Measurements from ENCODE around the gene PHKG2. TPM values are rescaled to one million over a fixed set of nuclear protein-coding genes. Genes with fewer than 3 reads are reported as not detected.

Gene PHKG2
- polyA plus RNA-seq, 2 of the 4 experiments (the other 2 are of a cell fraction), result 28.0 to 37.3 TPM

- ChIA-PET POLR2A (no interaction called here), CTCF (no interaction called here)
- H3K9me3 ChIP-seq, result no peaks in the 10 kb centered on the region
- H3K27ac ChIP-seq, result no peak overlapping the region
- WGBS (ENCODE audit: missing lambda C conversion rate), result 91% methylated on average over 19 of the region's 20 CpGs
- H3K4me1 ChIP-seq, result peaks cover 5% of the 10 kb centered on the region; the same call in 2 of the 3 replicates
- FAIRE-seq (no peak), DNase-seq (ENCODE audit: low read depth in 1 of 2, low spot score in 1 of 2) (no peak), ATAC-seq (peak; percentile 19 to 21; a peak in 1 of 6 replicates)
- TF ChIP-seq EP300 (IDR thresholded peaks at IDR 0.05) (no peak), MAZ (IDR thresholded peaks at IDR 0.05; ENCODE audit: borderline replicate concordance, low read depth, low read length) (no peak), BHLHE40 (IDR thresholded peaks at IDR 0.05; ENCODE audit: low read depth, low read length) (no peak), TP53 (CRISPR knock-in tag; IDR thresholded peaks at IDR 0.05) (no peak), KDM5A (IDR thresholded peaks at IDR 0.05) (no peak), CBX8 (IDR thresholded peaks at IDR 0.05) (no peak), USF2 (IDR thresholded peaks at IDR 0.05) (no peak), POLR2A (IDR thresholded peaks at IDR 0.05; ENCODE audit: low read length) (no peak), FOXS1 (CRISPR knock-in tag; IDR thresholded peaks at IDR 0.05) (no peak), NFE2L2 (conservative IDR thresholded peaks at IDR 0.05; ENCODE audit: low read length) (no peak), RNF2 (IDR thresholded peaks at IDR 0.05; ENCODE audit: borderline replicate concordance, low read depth) (no peak), ZFP36 (IDR thresholded peaks at IDR 0.05; ENCODE audit: borderline replicate concordance, partially characterized antibody) (no peak), CTCF (IDR thresholded peaks at IDR 0.05) (no peak)
- no peak overlapping the region for H3K4me3 ChIP-seq
- no peak overlapping the region for H3K4me2 ChIP-seq
These were observed 7.9 kb downstream of the PHKG2 start for GRCh38 chr16:30755955-30756780.

GRCh38 chr16:30756781-30757100, 8.5 kb downstream of the PHKG2 start:
- TF ChIP-seq NPAS2 (CRISPR knock-in tag; IDR thresholded peaks at IDR 0.05; ENCODE audit: borderline replicate concordance) (no peak), HOXB13 (CRISPR knock-in tag; IDR thresholded peaks at IDR 0.05; ENCODE audit: low read depth) (no peak), CTCF (IDR thresholded peaks at IDR 0.05) (no peak), FOXS1 (CRISPR knock-in tag; IDR thresholded peaks at IDR 0.05) (no peak), CBX2 (IDR thresholded peaks at IDR 0.05; ENCODE audit: borderline replicate concordance, low read depth) (no peak), KDM1A (IDR thresholded peaks at IDR 0.05; ENCODE audit: low read depth) (no peak), EHMT2 (IDR thresholded peaks at IDR 0.05; ENCODE audit: low read depth) (no peak)
- no peak for FAIRE-seq
- Histone ChIP-seq H3K27ac (no peak overlapping the region), H3K4me3 (no peak overlapping the region), H3K4me2 (no peak overlapping the region), H3K9me3 (no peaks in the 10 kb centered on the region), H3K4me1 (peaks cover 6% of the 10 kb centered on the region; the same call in 2 of the 3 replicates)
- 94% methylated on average over 12 of the region's 13 CpGs for WGBS (ENCODE audit: missing lambda C conversion rate)
- no peak for DNase-seq (ENCODE audit: low read depth in 1 of 2, low spot score in 1 of 2)
- ChIA-PET CTCF (no interaction called here), POLR2A (no interaction called here)
- no peak for ATAC-seq

- Histone ChIP-seq H3K9me3 (no peaks in the 10 kb centered on the region), H3K4me2 (no peak overlapping the region), H3K4me1 (peaks cover 6% of the 10 kb centered on the region; the same call in 2 of the 3 replicates), H3K27ac (no peak overlapping the region), H3K4me3 (no peak overlapping the region)
- FAIRE-seq, result no peak
- TF ChIP-seq FOSB (CRISPR knock-in tag; IDR thresholded peaks at IDR 0.05), result no peak
- no peak for TF ChIP-seq RAD21 (conservative IDR thresholded peaks at IDR 0.05 in 1 of 2, IDR thresholded peaks at IDR 0.05 in 1 of 2)
- 93% methylated on average over 7 of the region's 7 CpGs for WGBS (ENCODE audit: missing lambda C conversion rate)
- DNase-seq (ENCODE audit: low read depth in 1 of 2, low spot score in 1 of 2), result no peak
- ATAC-seq, result no peak
- POLR2A ChIA-PET, result interaction anchor here (1.8 kb wide), 1 partner anchor 9 kb away, joined by 4 read pairs; the partner anchor contains the start of gene PHKG2
- CTCF ChIA-PET, result interaction anchor here (1.3 kb wide), 1 partner anchor 57 kb away, joined by 3 read pairs; no protein-coding TSS in a partner anchor
These were observed 9.1 kb downstream of the PHKG2 start for GRCh38 chr16:30757316-30757715.

All from A549 (cell line).